K562 (cell line): ENCODE results near the gene MYL5. TPM values are rescaled to one million over a fixed set of nuclear protein-coding genes. Genes with fewer than 3 reads are reported as not detected.
A peak's percentile ranks its signal among the peaks of the same experiment; 100 is the strongest.

Experiments used
- ATAC-seq: fragments of 200-7000 bp; cut with Tn5 transposase; 3 replicates; pipeline ENCODE4 v1.9.1; 2020; ENCODE audit warnings: moderate library complexity
- BruUV-seq: library from RNA; stranded (reverse); fragments of 400-500 nt; replicated peaks from 2 replicates; lab custom pipeline; 2021; lab: Mats Ljungman, UMichigan
- CTCF ChIA-PET: fragments of 300-600 bp; formaldehyde crosslinking; extraction: SDS; loops from one replicate; lab custom pipeline; 2021; ENCODE audit warnings: low intra/inter-chr PET ratio; lab: Yijun Ruan, JAX
- POLR2A ChIA-PET: fragments of 300-600, 350-650 bp; sonication (Branson Sonifier 250); formaldehyde crosslinking; extraction: SDS; loops from one replicate; lab custom pipeline; 2021; ENCODE audit warnings: antibody characterized with exemption, inconsistent platforms; lab: Yijun Ruan, JAX
- DNase-seq, 4 experiments: peaks; one replicate each; pipeline versions ENCODE4 v3.0.0 to v3.0.0-alpha.2; 2011 to 2018; ENCODE audit warnings: low spot score in 3 of 4, mixed read lengths in 3 of 4; ENCODE audit errors: extremely low read depth in 1 of 4
- FAIRE-seq: peaks from 2 replicates; lab custom pipeline; 2011; peaks lifted over from hg19 to GRCh38; lab: Jason Lieb, UNC
- H2AFZ ChIP-seq: 2 replicates; pipeline ENCODE4 v1.6.0; 2011; ENCODE audit warnings: low read depth, low read length, control low read depth, inconsistent platforms
- H3K27ac ChIP-seq: fragments of 200-600 bp; 3 replicates; pipeline ENCODE4 v1.8.0; 2011; ENCODE audit warnings: low read depth, mild to moderate bottlenecking, control low read depth, inconsistent platforms, low read length, moderate library complexity, mixed read lengths; ENCODE audit errors: extremely low read depth
- H3K27me3 ChIP-seq, 2 experiments: fragments of 300-600 bp in 1 of 2; 2 replicates in 1 of 2; 3 replicates in 1 of 2; pipeline versions ENCODE4 v1.6.0 to v1.8.0; 2011; ENCODE audit warnings: inconsistent platforms in 2 of 2, low read length in 2 of 2, mild to moderate bottlenecking in 1 of 2, mixed read lengths in 1 of 2, moderate library complexity in 1 of 2; ENCODE audit not compliant: control insufficient read depth in 2 of 2, insufficient read depth in 2 of 2
- H3K36me3 ChIP-seq: fragments of 300-600 bp; 3 replicates; pipeline ENCODE4 v1.8.0; 2011; ENCODE audit warnings: mild to moderate bottlenecking, low read length, inconsistent platforms; ENCODE audit not compliant: control insufficient read depth, insufficient read depth
- H3K4me1 ChIP-seq, 2 experiments: fragments of 200-600 bp in 1 of 2; replicated peaks in 1 of 2; 2 replicates in 1 of 2; 3 replicates in 1 of 2; pipeline versions ENCODE4 v1.5.1 to v1.8.0; 2011; ENCODE audit warnings: inconsistent platforms in 2 of 2, low read length in 2 of 2, mild to moderate bottlenecking in 1 of 2, mixed read lengths in 1 of 2, moderate library complexity in 1 of 2; ENCODE audit not compliant: control insufficient read depth in 2 of 2, insufficient read depth in 2 of 2
- H3K4me2 ChIP-seq: 2 replicates; pipeline ENCODE4 v1.6.1; 2011; ENCODE audit warnings: low read length, control low read depth, inconsistent platforms, mixed read lengths; ENCODE audit not compliant: insufficient read depth
- H3K4me3 ChIP-seq: fragments of 200-600 bp; sonication (generic), shearing (Covaris generic); 2 replicates; pipeline ENCODE4 v1.5.1; 2016; ENCODE audit warnings: control low read depth, inconsistent platforms
- H3K79me2 ChIP-seq: fragments of 200-600 bp; 3 replicates; pipeline ENCODE4 v1.8.0; 2011; ENCODE audit warnings: low read length, inconsistent platforms; ENCODE audit not compliant: control insufficient read depth, insufficient read depth
- H3K9ac ChIP-seq, 2 experiments: 2 replicates each; pipeline versions ENCODE4 v1.6.0 to v1.6.1; 2011; ENCODE audit warnings: low read depth in 2 of 2, low read length in 2 of 2, control low read depth in 1 of 2, inconsistent platforms in 1 of 2, mild to moderate bottlenecking in 1 of 2, mixed read lengths in 1 of 2; ENCODE audit not compliant: insufficient read depth in 1 of 2
- H3K9me1 ChIP-seq: one replicate; pipeline ENCODE4 v1.6.0; 2011; ENCODE audit warnings: inconsistent platforms, mild to moderate bottlenecking, low read length, moderate library complexity; ENCODE audit not compliant: control insufficient read depth, insufficient read depth
- H3K9me3 ChIP-seq: replicated peaks from 2 replicates; pipeline ENCODE4 v1.5.1; 2011; ENCODE audit warnings: low read depth, low read length, inconsistent platforms; ENCODE audit not compliant: control insufficient read depth, insufficient read depth
- H4K20me1 ChIP-seq: replicated peaks from 2 replicates; pipeline ENCODE4 v1.6.1; 2011; ENCODE audit warnings: low read length, inconsistent platforms, mixed read lengths; ENCODE audit not compliant: control insufficient read depth, insufficient read depth
- ASH1L ChIP-seq: fragments of 450-650 bp; IDR thresholded peaks from 2 replicates; pipeline ENCODE4 v1.6.1; 2018; ENCODE audit warnings: borderline replicate concordance, mild to moderate bottlenecking, low read depth; ENCODE audit not compliant: partially characterized antibody
- BCL6 ChIP-seq: fragments of 250-450 bp; sonication (Bioruptor Pico); IDR thresholded peaks from 2 replicates; pipeline ENCODE4 v1.4.0; 2020
- CBX8 ChIP-seq: fragments of 200-600 bp; sonication (generic); IDR thresholded peaks from 2 replicates; pipeline ENCODE4 v1.6.1; 2012; ENCODE audit warnings: borderline replicate concordance, mixed run types, low read depth, mild to moderate bottlenecking, moderate library complexity, mixed read lengths, low read length, control low read depth, inconsistent platforms; ENCODE audit not compliant: poor library complexity, severe bottlenecking; ENCODE audit errors: extremely low read depth
- CREM ChIP-seq: IDR thresholded peaks from 2 replicates; pipeline ENCODE4 v1.6.1; 2014; ENCODE audit warnings: antibody characterized with exemption, low read depth
- CTCF ChIP-seq, 3 experiments: IDR thresholded peaks in 2 of 3; conservative IDR thresholded peaks in 1 of 3; 2 replicates each; pipeline ENCODE4 v1.5.1; 2011 to 2012; ENCODE audit warnings: low read length in 3 of 3, mild to moderate bottlenecking in 3 of 3, control low read depth in 2 of 3, improper control_type of control experiment in 1 of 3, inconsistent platforms in 1 of 3, low read depth in 1 of 3, mixed read lengths in 1 of 3, moderate library complexity in 1 of 3; ENCODE audit not compliant: insufficient read depth in 2 of 3
- EGR1 ChIP-seq: fragments of 450-650 bp; conservative IDR thresholded peaks from 2 replicates; pipeline ENCODE4 v1.6.1; 2017; ENCODE audit warnings: mild to moderate bottlenecking
- EHMT2 ChIP-seq: fragments of 450-650 bp; IDR thresholded peaks from 2 replicates; pipeline ENCODE4 v1.6.1; 2018; ENCODE audit warnings: antibody characterized with exemption
- HIVEP1 ChIP-seq: fragments of 250-450 bp; sonication (Bioruptor Pico); IDR thresholded peaks from 2 replicates; pipeline ENCODE4 v1.4.0; 2020; ENCODE audit warnings: mild to moderate bottlenecking
- HNRNPUL1 ChIP-seq: fragments of 200-400 bp; formaldehyde crosslinking; IDR thresholded peaks from 2 replicates; pipeline ENCODE4 v1.6.1; 2017; ENCODE audit warnings: low read length
- ID3 ChIP-seq, 2 experiments: fragments of 250-450 bp in 1 of 2; fragments of 450-650 bp in 1 of 2; sonication (Bioruptor Pico) in 1 of 2; IDR thresholded peaks; 2 replicates each; pipeline versions ENCODE4 v1.6.1 to v1.8.0; 2016 to 2021; ENCODE audit warnings: mild to moderate bottlenecking in 2 of 2, moderate library complexity in 2 of 2, missing compliant biosample characterization in 1 of 2, missing genetic modification characterization in 1 of 2
- JUN ChIP-seq, 2 experiments: sonication (generic) in 1 of 2; formaldehyde crosslinking in 1 of 2; IDR thresholded peaks; 2 replicates each; pipeline versions ENCODE4 v1.6.1 to v1.8.0; 2012 to 2022; ENCODE audit warnings: borderline replicate concordance in 2 of 2, mild to moderate bottlenecking in 2 of 2, improper control_type of control experiment in 1 of 2, low read depth in 1 of 2, low read length in 1 of 2, missing genetic modification reagents in 1 of 2
- LCOR ChIP-seq: sonication (generic); formaldehyde crosslinking; IDR thresholded peaks from 2 replicates; pipeline ENCODE4 v1.8.0; 2022; ENCODE audit warnings: mild to moderate bottlenecking, missing genetic modification reagents
- MAZ ChIP-seq, 2 experiments: fragments of 450-650 bp in 1 of 2; sonication (generic) in 1 of 2; formaldehyde crosslinking; IDR thresholded peaks in 1 of 2; conservative IDR thresholded peaks in 1 of 2; 2 replicates each; pipeline versions ENCODE4 v1.4.0 to v1.5.0; 2020; ENCODE audit warnings: mild to moderate bottlenecking in 1 of 2, missing genetic modification reagents in 1 of 2
- MIER1 ChIP-seq: fragments of 450-650 bp; IDR thresholded peaks from 2 replicates; pipeline ENCODE4 v1.6.1; 2016; ENCODE audit warnings: antibody characterized with exemption, mild to moderate bottlenecking, low read depth
- NR2F6 ChIP-seq: fragments of 450-650 bp; formaldehyde crosslinking; IDR thresholded peaks from 2 replicates; pipeline ENCODE4 v1.4.0; 2020; ENCODE audit warnings: mild to moderate bottlenecking
- TCF3 ChIP-seq: sonication (generic); formaldehyde crosslinking; IDR thresholded peaks from 2 replicates; pipeline ENCODE4 v1.4.0; 2020; ENCODE audit warnings: mild to moderate bottlenecking, missing genetic modification reagents
- TFE3 ChIP-seq: fragments of 450-650 bp; formaldehyde crosslinking; IDR thresholded peaks from 2 replicates; pipeline ENCODE4 v1.4.0; 2020; ENCODE audit warnings: mild to moderate bottlenecking, mixed read lengths
- ZNF24 ChIP-seq: fragments of 450-650 bp; IDR thresholded peaks from 2 replicates; pipeline ENCODE4 v1.6.1; 2016
- WGBS: fragments of 100-300 bp; shearing (Covaris generic); methylation state at CpG from one replicate; pipeline ENCODE4 v1.1.6; 2016; ENCODE audit warnings: low coverage, mixed read lengths; ENCODE audit not compliant: insufficient coverage; ENCODE audit errors: missing lambda C conversion rate; 5-methylcytosine and 5-hydroxymethylcytosine counted together
- in situ Hi-C: fragments of 300-500 bp; cut with MboI; formaldehyde crosslinking; loops from 4 replicates; pipeline ENCODE4 v1.15.0; 2018; ENCODE audit warnings: inconsistent platforms, mixed read lengths
- intact Hi-C: fragments of 100-400 bp; cut with micrococcal nuclease; formaldehyde crosslinking; loops from 2 replicates; pipeline ENCODE4 v1.14.2; 2022
- polyA plus RNA-seq, 8 experiments: library from polyadenylated mRNA; depleted of rRNA in 4 of 8; stranded (reverse) in 5 of 8; unstranded in 3 of 8; fragments of >200 nt; fragmentation: Nextera tagmentation in 2 of 8; fragmentation: Illumina TruSeq in 1 of 8; extraction: Ambion mirVana in 2 of 8; extraction: Trizol in 1 of 8; gene quantifications; 2 replicates each; pipeline versions ENCODE4 v1.2.1 to v1.2.3, GENCODE V29; 2011 to 2014; ENCODE audit warnings: inconsistent platforms in 1 of 8, missing spikeins in 1 of 8
- total RNA-seq, 7 experiments: library from RNA; depleted of rRNA in 6 of 7; stranded (reverse); fragments of >200 nt in 6 of 7; fragmentation: Illumina TruSeq in 2 of 7; extraction: Trizol in 2 of 7; gene quantifications; 2 replicates each; pipeline versions ENCODE4 v1.2.1 to v1.2.3, GENCODE V29; 2011 to 2021; ENCODE audit warnings: low replicate concordance in 1 of 7

The MYL5 gene
- total and polyA plus RNA-seq, 9 of the 15 experiments (the other 6 are each of a cell fraction or from before 2014, with no cell fraction given), result 1.4 to 10.0 (median 4.1) TPM

GRCh38 chr4:704971-705277 lies 30.6 kb downstream of the MYL5 start:
- no TSS peak for BruUV-seq
- intact Hi-C loops, result loop anchor here (1.0 kb wide), 1 partner anchor 18 kb away; no protein-coding TSS in a partner anchor
- DNase-seq (no peak), FAIRE-seq (no peak), ATAC-seq (no peak)
- Histone ChIP-seq H3K9ac (peak overlapping the region; percentile 66 to 92; a peak in 3 of 4 replicates), H3K9me3 (no peaks in the 10 kb centered on the region), H4K20me1 (no peaks in the 10 kb centered on the region), H3K4me2 (peak overlapping the region; percentile 82), H3K4me3 (peak overlapping the region; percentile 77), H2AFZ (peak overlapping the region; percentile 88), H3K9me1 (peaks cover 4% of the 10 kb centered on the region), H3K79me2 (peaks cover 38% of the 10 kb centered on the region), H3K4me1 (peaks cover 27 to 74% of the 10 kb centered on the region in 2 experiments; a peak in 4 of 5 replicates), H3K27ac (peak overlapping the region; percentile 73), H3K36me3 (peaks cover 12% of the 10 kb centered on the region; the same call in 2 of the 3 replicates), H3K27me3 (no peaks in the 10 kb centered on the region)
- ChIA-PET CTCF (no interaction called here), POLR2A (interaction anchor here (0.6 to 1.0 kb wide), 3 partner anchors 8 to 34 kb away, joined by 4 read pairs; no protein-coding TSS in a partner anchor)
- WGBS, result 90% methylated on average over 1 of the region's 1 CpG
- in situ Hi-C loops, result no loop called here
- TF ChIP-seq JUN (IDR thresholded peaks at IDR 0.05; ENCODE audit: borderline replicate concordance, low read depth, low read length) (no peak), JUN (CRISPR knock-in tag; IDR thresholded peaks at IDR 0.05; ENCODE audit: borderline replicate concordance) (no peak), LCOR (no peak), CREM (0 out of 2 replicates have a peak, but pooled peaks have one; percentile 0), TCF3 (CRISPR knock-in tag) (no peak), BCL6 (no peak), HNRNPUL1 (no peak), CTCF (IDR thresholded peaks at IDR 0.05 in 2 of 3, conservative IDR thresholded peaks at IDR 0.05 in 1 of 3; ENCODE audit: insufficient read depth in 2 of 3, low read depth in 1 of 3, low read length in 3 of 3) (no peak), EHMT2 (peak; percentile 47; the same call in 1 of the 2 replicates), CBX8 (no peak), TFE3 (no peak), NR2F6 (CRISPR knock-in tag) (no peak), HIVEP1 (CRISPR knock-in tag) (no peak), MIER1 (no peak), ZNF24 (no peak), EGR1 (no peak), ASH1L (peak; percentile 30), MAZ (CRISPR knock-in tag; conservative IDR thresholded peaks at IDR 0.05 in 1 of 2, IDR thresholded peaks at IDR 0.05 in 1 of 2) (no peak), ID3 (CRISPR knock-in tag; IDR thresholded peaks at IDR 0.05) (no peak), ID3 (tag; IDR thresholded peaks at IDR 0.05) (no peak)
